Measurements from ENCODE around the gene MRAP2.
"Not testable (repeated sequence)": the region's sequence is repeated elsewhere in the genome, so short reads cannot be mapped to it uniquely, and the experiment has no call there.

MRAP2 gene

DNA sequence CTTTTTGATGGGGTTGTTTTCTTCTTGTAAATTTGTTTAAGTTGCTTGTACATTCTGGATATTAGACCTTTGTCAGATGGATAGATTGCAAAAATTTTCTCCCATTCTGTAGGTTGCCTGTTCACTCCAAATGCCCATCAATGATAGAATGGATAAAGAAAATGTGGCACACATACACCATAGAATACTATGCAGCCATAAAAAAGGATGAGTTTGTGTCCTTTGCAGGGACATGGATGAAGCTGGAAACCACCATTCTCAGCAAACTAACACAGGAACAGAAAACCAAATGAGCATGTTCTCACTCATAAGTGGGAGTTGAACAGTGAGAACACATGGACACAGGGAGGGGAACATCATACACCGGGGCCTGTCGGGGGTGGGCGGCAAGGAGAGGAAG, 1.6 kb upstream of the MRAP2 start:
- DNase-seq, result not testable (repeated sequence)

- no peak for DNase-seq
Measured at GRCh38 chr6:84035484-84035883, 1.9 kb downstream of the MRAP2 start.

DNA sequence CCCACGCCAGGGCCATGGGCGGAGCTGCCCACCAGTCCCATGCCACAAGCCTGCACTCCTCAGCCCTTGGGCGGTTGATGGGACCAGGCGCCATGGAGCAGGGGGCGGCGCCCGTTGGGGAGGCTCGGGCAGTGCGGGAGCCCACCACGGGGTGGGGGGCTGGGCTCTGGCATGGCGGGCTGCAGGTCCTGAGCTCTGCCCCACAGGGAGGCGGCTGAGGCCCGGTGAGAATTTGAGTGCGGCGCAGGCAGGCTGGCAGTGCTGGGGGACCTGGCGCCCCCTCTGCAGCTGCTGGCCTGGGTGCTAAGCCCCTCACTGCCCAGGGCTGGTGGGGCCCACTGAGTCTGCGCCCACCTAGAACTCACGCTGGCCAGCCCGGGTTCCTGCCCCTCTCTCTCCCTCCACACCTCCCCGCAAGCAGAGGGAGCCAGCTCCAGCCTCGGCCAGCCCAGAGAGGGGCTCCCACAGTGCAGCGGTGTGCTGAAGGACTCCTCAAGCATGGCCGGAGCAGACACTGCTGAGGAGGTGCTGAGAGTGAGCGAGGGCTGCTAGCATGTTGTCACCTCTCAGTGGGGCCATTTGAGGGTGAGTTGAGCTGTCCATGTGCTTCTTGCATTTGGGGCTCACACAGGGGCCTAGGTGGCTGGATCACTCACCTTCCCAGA, 4.0 kb downstream of the MRAP2 start:
- DNase-seq, result no peak

DNA sequence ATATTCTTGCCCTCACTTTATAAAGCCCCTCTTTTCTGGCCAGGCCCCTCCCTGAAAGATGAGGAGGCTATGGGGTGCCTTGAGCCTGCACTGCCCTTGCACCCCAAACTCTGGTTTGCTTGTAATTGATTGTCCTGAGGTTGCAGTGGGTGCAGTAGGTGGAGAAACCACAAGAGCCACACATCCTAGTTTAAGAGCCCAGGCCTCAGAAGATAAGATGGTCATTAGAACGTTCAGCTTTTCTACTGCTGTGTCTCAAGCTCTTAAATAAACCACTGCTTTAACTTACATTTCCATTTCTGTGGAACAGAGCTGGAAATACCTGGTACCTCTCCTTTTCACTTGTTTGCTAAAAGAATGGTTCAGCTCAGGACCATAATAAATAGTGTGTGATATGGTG, 9.0 kb downstream of the MRAP2 start:
- no peak for DNase-seq

- DNase-seq, result no peak
Measured at GRCh38 chr6:84043555-84043954, 10.0 kb downstream of the MRAP2 start.

GRCh38 chr6:84046755-84047154, 13.2 kb downstream of the MRAP2 start:
- DNase-seq, result no peak

GRCh38 chr6:84048588-84048987, 15.0 kb downstream of the MRAP2 start:
- DNase-seq, result no peak

- no peak for DNase-seq
Measured at GRCh38 chr6:84050408-84050807, 16.8 kb downstream of the MRAP2 start.

DNA sequence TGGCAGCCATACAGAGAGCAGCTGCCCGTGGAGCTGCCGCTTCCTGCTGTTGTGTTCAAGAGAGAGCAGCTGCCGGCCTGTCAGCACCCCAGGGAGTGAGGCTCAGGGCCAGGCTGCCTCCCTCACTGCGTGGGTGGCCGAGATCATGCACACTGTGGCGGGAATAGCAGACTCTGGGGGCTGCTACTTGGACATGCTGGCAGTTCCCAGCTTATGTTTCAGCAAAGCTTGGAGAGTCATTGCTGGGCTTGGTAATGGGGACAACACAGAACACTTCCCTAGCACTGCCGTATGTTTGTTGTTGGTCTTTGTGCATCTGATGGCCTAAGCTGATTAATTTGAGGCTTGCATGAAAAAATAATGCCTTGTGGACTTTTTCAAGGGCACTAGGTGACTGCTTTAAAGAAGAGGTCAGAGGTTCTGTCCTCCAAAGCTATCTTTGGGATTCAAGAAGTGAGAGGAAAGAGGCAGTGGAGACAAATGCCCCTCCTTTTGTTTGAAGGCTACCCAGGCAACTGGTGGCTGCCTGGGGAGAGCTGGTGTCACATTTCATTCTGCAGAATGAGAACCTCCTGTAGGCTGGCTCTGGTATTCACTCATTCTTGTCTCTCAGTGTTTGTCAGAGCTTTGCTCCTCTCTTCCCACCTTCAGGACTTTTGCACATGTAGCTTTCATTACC, 18.8 kb downstream of the MRAP2 start:
- DNase-seq, result peak in 4 of 14 donors; percentile 12 to 78 (median 24)

GRCh38 chr6:84052883-84053241, 19.3 kb downstream of the MRAP2 start:
- DNase-seq, result no peak

DNA sequence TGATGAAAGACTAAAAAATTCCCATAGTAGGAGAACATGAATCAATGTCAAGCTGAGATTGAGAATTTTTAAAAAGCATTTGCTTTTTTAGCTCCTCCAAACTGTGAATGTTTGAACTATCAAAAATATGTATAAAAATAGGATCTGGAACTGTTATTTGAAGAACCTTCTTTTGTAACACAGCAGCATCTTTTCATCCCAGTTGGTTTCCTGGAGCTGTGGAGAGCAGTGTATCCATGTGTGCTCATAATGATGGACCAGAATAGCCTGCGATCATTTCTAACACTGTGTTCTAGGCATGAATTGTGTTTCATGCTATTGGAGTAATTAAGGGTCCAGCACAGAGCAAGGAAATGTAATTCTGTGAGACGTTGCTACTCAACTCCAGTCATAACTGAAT, 22.1 kb downstream of the MRAP2 start:
- no peak for DNase-seq

DNA sequence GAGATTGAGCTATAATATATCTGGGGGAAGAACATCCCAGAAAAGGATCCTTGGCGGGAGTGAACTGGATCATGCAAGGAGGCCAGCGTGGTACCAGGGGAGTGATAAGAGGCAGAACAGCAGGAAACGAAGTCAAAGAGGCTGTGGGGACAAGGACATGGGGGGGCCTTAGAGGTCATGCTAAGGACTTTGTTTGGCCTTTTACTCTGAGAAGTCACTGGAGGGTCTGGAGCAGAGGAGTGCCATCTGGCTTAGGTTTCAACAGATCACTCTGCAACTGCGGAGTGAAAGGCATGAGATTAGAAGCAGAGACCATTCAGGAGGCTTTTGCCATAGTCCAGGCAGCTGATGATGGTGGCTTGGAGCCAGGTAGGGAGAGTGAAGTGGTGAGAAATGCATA, 24.3 kb downstream of the MRAP2 start:
- DNase-seq, result no peak

- no peak for DNase-seq
Measured at GRCh38 chr6:84059082-84059481, 25.5 kb downstream of the MRAP2 start.

DNA sequence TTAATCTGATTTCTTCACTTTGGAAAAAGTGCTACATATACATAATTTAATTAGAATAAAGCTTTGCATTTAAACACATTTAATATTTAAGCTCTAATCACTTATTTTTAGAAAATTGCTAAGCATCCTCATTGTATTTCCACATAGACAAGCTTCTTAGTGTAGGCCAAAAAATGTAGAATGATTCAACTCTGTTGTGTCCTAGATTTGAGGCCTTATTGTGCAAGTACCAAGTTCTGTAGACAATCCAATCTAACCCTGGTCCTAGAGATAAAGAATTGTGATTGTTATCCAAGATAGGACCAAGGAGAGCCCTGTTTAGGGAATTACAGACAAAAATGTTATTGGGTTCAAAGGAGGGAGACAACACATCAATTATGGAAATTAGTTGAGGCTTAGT, 27.6 kb downstream of the MRAP2 start:
- no peak for DNase-seq

DNA sequence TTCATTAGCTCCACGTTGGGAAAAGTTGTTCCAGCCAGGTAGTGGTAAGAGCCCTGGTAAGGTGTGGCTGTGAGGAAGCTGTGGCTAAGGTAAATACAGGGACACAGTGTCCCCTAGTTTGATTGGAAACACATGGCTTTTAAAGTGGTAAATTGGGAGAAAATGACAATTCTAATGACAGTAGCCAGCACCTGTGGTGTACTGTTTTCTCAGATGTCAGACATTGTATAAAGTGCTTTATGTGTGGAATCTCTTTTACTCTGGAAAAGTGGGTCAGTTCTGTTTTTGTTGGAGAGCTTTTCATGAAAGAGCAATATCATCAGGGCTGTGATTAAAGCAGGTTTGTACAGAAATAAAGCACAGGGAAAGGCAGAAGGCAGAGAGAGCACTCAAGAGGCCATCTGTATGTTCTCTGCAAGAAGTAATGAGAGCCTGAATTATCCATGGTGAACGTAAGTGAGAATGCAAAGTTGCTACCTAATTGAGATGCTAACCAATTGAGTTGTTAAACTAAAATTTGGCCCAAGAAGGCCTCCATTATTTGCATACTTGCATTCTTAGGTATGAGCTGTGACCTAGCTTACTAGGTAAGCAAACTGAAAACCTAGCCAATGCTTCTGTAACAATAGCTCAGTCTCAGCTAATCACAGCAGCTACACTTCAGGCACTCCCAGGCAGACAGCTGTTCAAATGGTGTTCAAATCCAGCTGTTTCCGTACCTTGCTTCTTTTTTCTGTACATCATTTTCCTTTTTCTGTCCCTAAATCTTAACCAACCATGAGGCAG, 28.2 kb downstream of the MRAP2 start:
- no peak for DNase-seq

GRCh38 chr6:84062519-84063154, 29.1 kb downstream of the MRAP2 start:
- DNase-seq, result no peak

- DNase-seq, result no peak
Measured at GRCh38 chr6:84065693-84066290, 32.2 kb downstream of the MRAP2 start.

DNA sequence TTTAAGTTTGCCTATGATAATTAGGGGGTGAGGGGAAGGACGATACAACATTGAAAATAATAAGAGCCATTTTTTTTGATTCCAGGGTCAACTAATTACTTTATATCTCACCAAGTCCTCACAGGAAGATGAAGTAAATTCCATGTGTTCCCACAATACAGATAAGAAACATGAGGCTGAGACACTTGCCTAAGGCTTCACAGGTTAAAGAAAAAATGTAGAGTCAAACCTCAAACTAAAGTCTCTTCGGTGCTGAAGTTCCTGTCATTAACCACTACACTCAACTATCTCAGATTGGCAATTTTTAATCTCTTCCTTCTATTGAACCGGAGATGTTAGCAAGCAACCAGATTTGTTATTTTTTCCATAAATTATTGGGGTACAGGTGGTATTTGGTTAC, 33.0 kb downstream of the MRAP2 start:
- no peak for DNase-seq

- DNase-seq, result not testable (repeated sequence)
Measured at GRCh38 chr6:84068873-84069272, 35.3 kb downstream of the MRAP2 start.

DNA sequence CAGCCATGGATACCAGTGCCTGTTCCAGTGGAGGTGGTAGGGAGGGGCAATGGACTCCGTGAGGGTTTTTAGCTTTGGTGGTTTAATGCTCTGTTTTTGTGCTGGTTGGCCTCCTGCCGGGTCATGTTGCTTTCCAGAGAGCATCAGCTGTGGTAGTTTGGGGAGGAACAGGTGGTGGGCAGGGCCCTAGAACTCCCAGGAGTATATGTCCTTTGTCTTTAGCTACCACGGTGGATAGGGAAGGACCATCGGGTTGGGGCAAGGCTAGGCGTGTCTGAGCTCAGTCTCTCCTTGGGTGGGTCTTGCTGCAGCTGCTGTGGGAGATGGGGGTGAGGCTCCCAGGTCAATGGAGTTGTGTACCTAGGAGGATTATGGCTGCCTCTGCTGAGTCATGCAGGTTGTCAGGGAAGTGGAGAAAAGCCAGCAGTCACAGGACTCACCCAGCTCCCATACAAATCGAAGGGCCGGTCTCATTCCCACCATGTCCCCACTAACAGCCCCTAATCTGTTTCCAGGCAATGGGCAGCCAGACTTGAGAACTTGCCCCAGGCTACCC, 38.9 kb downstream of the MRAP2 start:
- no peak for DNase-seq

DNA sequence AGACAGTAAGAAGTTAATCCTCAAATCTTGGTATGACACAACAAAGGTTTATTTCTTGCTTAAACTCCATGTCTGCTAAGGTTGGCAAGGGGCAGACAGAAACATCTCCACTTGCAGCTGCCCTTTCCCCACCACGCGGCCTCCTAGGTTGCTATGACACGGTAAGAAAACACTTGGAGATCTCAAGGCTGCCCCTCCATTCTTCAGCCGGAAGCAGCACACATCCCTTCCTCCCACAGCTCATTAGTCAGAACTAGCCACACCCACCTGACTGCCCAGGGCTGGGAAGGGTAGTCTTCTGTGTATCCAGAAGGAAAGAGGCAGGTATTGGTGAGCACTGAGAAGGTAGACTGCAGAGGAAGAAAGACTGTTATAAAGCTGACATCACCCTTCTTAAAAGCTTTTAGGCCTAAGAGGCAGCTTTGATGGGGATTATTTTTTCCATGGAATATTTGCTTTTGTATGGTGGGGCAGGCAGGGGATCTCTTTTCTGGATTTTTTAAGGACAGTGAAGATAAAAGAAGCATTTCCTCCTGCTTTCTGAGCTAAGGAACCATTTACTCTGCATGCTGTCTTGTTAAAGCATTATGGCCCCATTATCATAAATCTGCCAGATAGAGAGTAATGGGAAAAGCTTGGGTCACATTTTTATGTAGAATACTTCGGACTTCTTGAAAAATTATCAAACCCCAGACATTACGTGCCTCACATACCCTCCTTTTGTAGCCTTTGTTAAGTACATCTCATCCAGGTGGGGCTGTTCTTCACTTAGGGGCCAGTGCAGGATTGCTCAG, 41.6 kb downstream of the MRAP2 start:
- no peak for DNase-seq

DNA sequence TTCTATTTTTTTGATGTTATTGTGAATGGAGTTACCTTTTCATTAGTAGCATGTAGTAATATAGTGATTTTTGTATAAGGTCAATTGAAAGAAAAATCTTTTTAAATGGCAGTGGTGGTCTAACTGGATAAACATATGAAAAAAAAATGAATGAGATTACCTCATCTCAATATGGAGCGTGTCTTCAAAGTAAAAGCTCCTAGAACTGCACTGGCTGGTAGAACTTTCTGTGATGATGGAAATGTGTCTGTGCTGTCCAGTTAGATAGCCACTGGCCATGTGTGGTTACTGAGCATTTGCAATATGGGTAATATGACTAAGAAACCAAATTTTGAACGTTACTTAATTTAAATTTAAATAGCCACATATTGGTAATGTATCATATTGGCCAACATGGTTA, 44.1 kb downstream of the MRAP2 start:
- DNase-seq, result no peak
